ENCODE results near the gene DPH1.

The DPH1 gene

DNA sequence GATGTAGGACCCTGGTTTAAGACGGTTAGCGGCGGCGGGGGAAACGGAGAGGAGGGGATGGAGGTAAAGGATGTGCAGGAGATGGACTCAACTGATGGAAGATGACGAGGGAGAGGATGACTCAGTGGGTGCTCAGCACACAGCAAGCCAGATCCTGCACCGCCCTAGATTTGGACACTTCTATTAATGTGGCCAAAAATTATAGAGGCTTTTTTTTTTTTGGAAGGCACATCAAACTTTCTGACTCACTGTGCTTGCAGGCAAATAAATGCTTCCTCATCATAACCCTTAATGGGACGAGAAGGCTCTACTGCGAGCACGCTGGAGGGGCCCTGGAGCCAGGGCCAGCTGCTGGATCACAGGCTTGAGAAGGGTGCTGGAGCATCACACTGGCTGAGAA is 40.8 kb upstream of the DPH1 start:
- no peaks in the 10 kb centered on the region for H3K9me3 ChIP-seq (ENCODE audit: insufficient read depth, low read depth, low read length)
- no peaks in the 10 kb centered on the region for H3K79me2 ChIP-seq (ENCODE audit: insufficient read depth, low read length)
- no peak for TF ChIP-seq CTCF (conservative IDR thresholded peaks at IDR 0.05; ENCODE audit: low read length)
- no peak for TF ChIP-seq EZH2phosphoT487 (IDR thresholded peaks at IDR 0.05; ENCODE audit: borderline replicate concordance)
- no peak overlapping the region for H2AFZ ChIP-seq (ENCODE audit: low read length)
- H3K4me2 ChIP-seq (ENCODE audit: low read depth, low read length, poor library complexity, severe bottlenecking), result no peak overlapping the region
- no peak overlapping the region for H3K9ac ChIP-seq (ENCODE audit: low read depth, low read length, poor library complexity, severe bottlenecking)
- H4K20me1 ChIP-seq (ENCODE audit: insufficient read depth, low read length, poor library complexity, severe bottlenecking), result no peaks in the 10 kb centered on the region
- no peaks in the 10 kb centered on the region for H3K4me1 ChIP-seq (ENCODE audit: insufficient read depth, low read length, poor library complexity, severe bottlenecking)
- H3K27me3 ChIP-seq (ENCODE audit: insufficient read depth, low read length, poor library complexity, severe bottlenecking), result no peaks in the 10 kb centered on the region
- H3K36me3 ChIP-seq (ENCODE audit: insufficient read depth, low read length), result no peaks in the 10 kb centered on the region
- H3K9me2 ChIP-seq (replicated peaks; ENCODE audit: low read depth, low read length), result no peaks in the 10 kb centered on the region
- H3F3A ChIP-seq (ENCODE audit: low read depth), result no peaks in the 10 kb centered on the region
- H3K4me3 ChIP-seq (ENCODE audit: low read length, poor library complexity, severe bottlenecking), result no peak overlapping the region

GRCh38 chr17:1992541-1992940 is 37.4 kb upstream of the DPH1 start:
- Histone ChIP-seq H3K4me3 (ENCODE audit: low read length, poor library complexity, severe bottlenecking) (no peak overlapping the region), H2AFZ (ENCODE audit: low read length) (no peak overlapping the region), H3K4me1 (ENCODE audit: insufficient read depth, low read length, poor library complexity, severe bottlenecking) (no peaks in the 10 kb centered on the region), H3K79me2 (ENCODE audit: insufficient read depth, low read length) (no peaks in the 10 kb centered on the region), H3K9me2 (replicated peaks; ENCODE audit: low read depth, low read length) (no peaks in the 10 kb centered on the region), H3F3A (ENCODE audit: low read depth) (no peaks in the 10 kb centered on the region), H3K9ac (ENCODE audit: low read depth, low read length, poor library complexity, severe bottlenecking) (no peak overlapping the region), H3K4me2 (ENCODE audit: low read depth, low read length, poor library complexity, severe bottlenecking) (no peak overlapping the region), H3K27me3 (ENCODE audit: insufficient read depth, low read length, poor library complexity, severe bottlenecking) (no peaks in the 10 kb centered on the region), H4K20me1 (ENCODE audit: insufficient read depth, low read length, poor library complexity, severe bottlenecking) (no peaks in the 10 kb centered on the region), H3K9me3 (ENCODE audit: insufficient read depth, low read depth, low read length) (no peaks in the 10 kb centered on the region), H3K36me3 (ENCODE audit: insufficient read depth, low read length) (no peaks in the 10 kb centered on the region)
- TF ChIP-seq EZH2phosphoT487 (IDR thresholded peaks at IDR 0.05; ENCODE audit: borderline replicate concordance), result no peak
- no peak for TF ChIP-seq CTCF (conservative IDR thresholded peaks at IDR 0.05; ENCODE audit: low read length)

DNA sequence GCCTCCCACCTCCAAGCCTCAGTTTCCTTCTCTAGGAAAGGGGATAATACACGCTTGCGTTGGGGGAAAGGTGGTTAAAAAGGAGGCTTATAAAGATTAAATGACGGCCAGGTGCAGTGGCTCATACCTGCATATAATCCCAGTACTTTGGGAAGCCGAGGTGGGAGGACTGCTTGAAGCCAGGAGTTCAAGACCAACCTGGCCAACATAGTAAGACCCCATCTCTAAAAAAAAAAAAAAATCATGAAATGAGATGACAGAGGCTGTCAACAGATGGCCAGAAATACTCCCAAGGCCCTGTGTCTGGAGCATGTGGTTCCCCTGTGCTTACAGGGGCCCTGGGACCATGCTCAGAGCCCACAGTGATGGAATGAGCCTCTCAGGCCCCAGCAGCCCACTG is 35.2 kb upstream of the DPH1 start:
- H3K4me1 ChIP-seq (ENCODE audit: insufficient read depth, low read length, poor library complexity, severe bottlenecking), result no peaks in the 10 kb centered on the region
- no peaks in the 10 kb centered on the region for H3K79me2 ChIP-seq (ENCODE audit: insufficient read depth, low read length)
- H3K9ac ChIP-seq (ENCODE audit: low read depth, low read length, poor library complexity, severe bottlenecking), result no peak overlapping the region
- H3K4me3 ChIP-seq (ENCODE audit: low read length, poor library complexity, severe bottlenecking), result no peak overlapping the region
- H3K9me2 ChIP-seq (replicated peaks; ENCODE audit: low read depth, low read length), result no peaks in the 10 kb centered on the region
- TF ChIP-seq CTCF (conservative IDR thresholded peaks at IDR 0.05; ENCODE audit: low read length) (no peak), EZH2phosphoT487 (IDR thresholded peaks at IDR 0.05; ENCODE audit: borderline replicate concordance) (no peak)
- no peak overlapping the region for H2AFZ ChIP-seq (ENCODE audit: low read length)
- H3K9me3 ChIP-seq (ENCODE audit: insufficient read depth, low read depth, low read length), result no peaks in the 10 kb centered on the region
- no peaks in the 10 kb centered on the region for H3F3A ChIP-seq (ENCODE audit: low read depth)
- no peaks in the 10 kb centered on the region for H3K36me3 ChIP-seq (ENCODE audit: insufficient read depth, low read length)
- no peak overlapping the region for H3K4me2 ChIP-seq (ENCODE audit: low read depth, low read length, poor library complexity, severe bottlenecking)
- H3K27me3 ChIP-seq (ENCODE audit: insufficient read depth, low read length, poor library complexity, severe bottlenecking), result no peaks in the 10 kb centered on the region
- no peaks in the 10 kb centered on the region for H4K20me1 ChIP-seq (ENCODE audit: insufficient read depth, low read length, poor library complexity, severe bottlenecking)
